Measurements from ENCODE around the gene TNS2. TPM values are rescaled to one million over a fixed set of nuclear protein-coding genes. Genes with fewer than 3 reads are reported as not detected.

The TNS2 gene
- total RNA-seq, 1 donor from 2014 or later = 21.8 TPM

DNA sequence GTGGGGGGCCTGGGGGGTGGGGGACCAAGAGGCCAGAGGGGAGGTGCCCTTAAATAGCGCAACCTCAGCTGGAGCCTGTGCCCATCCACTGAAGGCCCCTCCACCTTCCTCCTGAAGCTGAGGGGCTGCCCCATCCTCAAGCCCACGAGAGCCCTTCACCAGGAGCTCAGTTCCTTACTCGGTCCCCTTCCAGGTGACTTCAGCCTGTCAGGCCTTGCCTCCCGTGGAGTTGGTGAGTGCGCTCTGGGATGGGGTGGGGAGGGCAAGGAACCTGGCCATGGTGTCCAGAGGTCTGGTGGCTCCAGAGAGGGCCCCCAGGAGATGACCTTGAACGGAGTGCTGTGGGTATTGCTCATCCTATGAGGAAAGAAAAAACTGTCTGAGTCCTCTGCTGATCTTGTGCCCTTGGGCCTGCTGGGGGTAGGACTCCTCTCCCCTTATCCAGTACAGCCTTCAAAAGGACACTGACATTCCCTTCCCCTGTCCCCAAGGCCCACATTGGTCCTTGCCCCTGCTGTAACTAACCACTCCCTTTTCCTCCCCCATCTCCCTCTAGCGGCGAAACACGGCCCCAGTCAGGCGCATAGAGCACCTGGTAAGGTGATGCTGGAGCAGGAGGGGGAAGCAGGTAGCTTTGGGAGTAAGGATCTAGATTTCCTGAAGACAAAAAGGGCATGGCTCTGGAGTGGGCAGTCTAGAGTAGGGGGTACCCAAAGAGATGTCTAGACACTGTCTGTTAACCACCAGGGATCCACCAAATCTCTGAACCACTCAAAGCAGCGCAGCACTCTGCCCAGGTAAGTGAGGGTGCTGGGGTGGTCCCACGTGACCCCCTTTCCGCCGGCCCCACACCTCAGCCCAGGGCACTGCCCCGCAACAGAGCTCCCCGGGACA, 3.6 kb downstream of the TNS2 start:
- no peak for DNase-seq (ENCODE audit: extremely low spot score, unreplicated experiment)
- TF ChIP-seq, protein P1, sequence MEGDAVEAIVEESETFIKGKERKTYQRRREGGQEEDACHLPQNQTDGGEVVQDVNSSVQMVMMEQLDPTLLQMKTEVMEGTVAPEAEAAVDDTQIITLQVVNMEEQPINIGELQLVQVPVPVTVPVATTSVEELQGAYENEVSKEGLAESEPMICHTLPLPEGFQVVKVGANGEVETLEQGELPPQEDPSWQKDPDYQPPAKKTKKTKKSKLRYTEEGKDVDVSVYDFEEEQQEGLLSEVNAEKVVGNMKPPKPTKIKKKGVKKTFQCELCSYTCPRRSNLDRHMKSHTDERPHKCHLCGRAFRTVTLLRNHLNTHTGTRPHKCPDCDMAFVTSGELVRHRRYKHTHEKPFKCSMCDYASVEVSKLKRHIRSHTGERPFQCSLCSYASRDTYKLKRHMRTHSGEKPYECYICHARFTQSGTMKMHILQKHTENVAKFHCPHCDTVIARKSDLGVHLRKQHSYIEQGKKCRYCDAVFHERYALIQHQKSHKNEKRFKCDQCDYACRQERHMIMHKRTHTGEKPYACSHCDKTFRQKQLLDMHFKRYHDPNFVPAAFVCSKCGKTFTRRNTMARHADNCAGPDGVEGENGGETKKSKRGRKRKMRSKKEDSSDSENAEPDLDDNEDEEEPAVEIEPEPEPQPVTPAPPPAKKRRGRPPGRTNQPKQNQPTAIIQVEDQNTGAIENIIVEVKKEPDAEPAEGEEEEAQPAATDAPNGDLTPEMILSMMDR (conservative IDR thresholded peaks at IDR 0.05) = peak; percentile 71
- no peaks in the 10 kb centered on the region for H3K9me3 Mint-ChIP-seq
- no peaks in the 10 kb centered on the region for H3K36me3 Mint-ChIP-seq
- no peaks in the 10 kb centered on the region for H3K27me3 Mint-ChIP-seq
- H3K27ac Mint-ChIP-seq = peak overlapping the region; percentile 99
- H3K4me3 Mint-ChIP-seq = peak overlapping the region; percentile 96
- peaks cover 34% of the 10 kb centered on the region for H3K4me1 Mint-ChIP-seq (ENCODE audit: unreplicated experiment)

DNA sequence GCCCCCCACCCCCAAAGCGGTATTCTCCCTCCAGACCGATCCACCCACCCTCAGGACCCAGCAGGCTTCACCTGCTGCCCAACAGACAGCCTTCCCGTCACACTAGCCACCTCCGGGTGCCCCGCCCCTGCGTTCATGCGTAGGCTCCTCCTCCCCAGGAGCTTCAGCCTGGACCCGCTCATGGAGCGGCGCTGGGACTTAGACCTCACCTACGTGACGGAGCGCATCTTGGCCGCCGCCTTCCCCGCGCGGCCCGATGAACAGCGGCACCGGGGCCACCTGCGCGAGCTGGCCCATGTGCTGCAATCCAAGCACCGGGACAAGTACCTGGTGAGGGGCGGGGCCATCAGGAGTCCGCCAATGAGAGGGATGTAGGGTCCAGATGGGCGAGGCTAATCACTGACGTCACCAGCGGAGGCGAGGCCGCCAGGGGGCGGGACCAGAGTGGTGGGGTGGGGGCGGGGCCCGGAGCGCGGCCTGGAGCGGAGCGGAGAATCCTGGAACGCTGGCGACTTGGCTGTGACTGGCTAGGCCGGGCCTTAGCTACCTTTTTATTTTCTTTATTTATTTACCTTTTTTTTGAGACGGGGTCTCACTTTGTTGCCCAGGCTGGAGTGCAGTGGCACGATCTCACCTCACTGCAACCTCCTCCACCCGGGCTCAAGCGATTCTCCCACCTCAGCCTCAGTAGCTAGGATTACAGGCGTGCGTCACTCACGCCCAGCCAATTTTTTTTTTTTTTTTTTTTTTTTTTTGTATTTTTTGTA, 4.4 kb downstream of the TNS2 start:
- H3K9me3 Mint-ChIP-seq = no peaks in the 10 kb centered on the region
- H3K27me3 Mint-ChIP-seq = no peaks in the 10 kb centered on the region
- TF ChIP-seq, protein P1 (conservative IDR thresholded peaks at IDR 0.05) = no peak
- H3K36me3 Mint-ChIP-seq = no peaks in the 10 kb centered on the region
- H3K4me1 Mint-ChIP-seq (ENCODE audit: unreplicated experiment) = peaks cover 26% of the 10 kb centered on the region
- DNase-seq (ENCODE audit: extremely low spot score, unreplicated experiment) = peak; percentile 93
- peak overlapping the region; percentile 96 for H3K4me3 Mint-ChIP-seq
- peak overlapping the region; percentile 99 for H3K27ac Mint-ChIP-seq

- DNase-seq (ENCODE audit: extremely low spot score, unreplicated experiment) = peak; percentile 62
- no peaks in the 10 kb centered on the region for H3K9me3 Mint-ChIP-seq
- peak overlapping the region; percentile 78 for H3K4me3 Mint-ChIP-seq
- H3K4me1 Mint-ChIP-seq (ENCODE audit: unreplicated experiment) = peaks cover 20% of the 10 kb centered on the region
- peak overlapping the region; percentile 56 for H3K27ac Mint-ChIP-seq
- no peaks in the 10 kb centered on the region for H3K36me3 Mint-ChIP-seq
- H3K27me3 Mint-ChIP-seq = no peaks in the 10 kb centered on the region
- TF ChIP-seq, protein P1 (conservative IDR thresholded peaks at IDR 0.05) = no peak
Observed at GRCh38 chr12:53055471-53056266, 5.8 kb downstream of the TNS2 start.

- peak overlapping the region; percentile 38 for H3K4me3 Mint-ChIP-seq
- no peak for DNase-seq (ENCODE audit: extremely low spot score, unreplicated experiment)
- H3K27me3 Mint-ChIP-seq = no peaks in the 10 kb centered on the region
- peak overlapping the region; percentile 48 for H3K27ac Mint-ChIP-seq
- H3K9me3 Mint-ChIP-seq = no peaks in the 10 kb centered on the region
- peaks cover 14% of the 10 kb centered on the region for H3K4me1 Mint-ChIP-seq (ENCODE audit: unreplicated experiment)
- no peaks in the 10 kb centered on the region for H3K36me3 Mint-ChIP-seq
- TF ChIP-seq, protein P1 (conservative IDR thresholded peaks at IDR 0.05) = no peak
Observed at GRCh38 chr12:53056296-53056695, 6.4 kb downstream of the TNS2 start.

GRCh38 chr12:53056901-53057300, 7.0 kb downstream of the TNS2 start:
- TF ChIP-seq, protein P1 (conservative IDR thresholded peaks at IDR 0.05) = no peak
- H3K27me3 Mint-ChIP-seq = no peaks in the 10 kb centered on the region
- H3K4me3 Mint-ChIP-seq = no peak overlapping the region
- H3K27ac Mint-ChIP-seq = no peak overlapping the region
- H3K4me1 Mint-ChIP-seq (ENCODE audit: unreplicated experiment) = peaks cover 19% of the 10 kb centered on the region
- DNase-seq (ENCODE audit: extremely low spot score, unreplicated experiment) = no peak
- no peaks in the 10 kb centered on the region for H3K36me3 Mint-ChIP-seq
- H3K9me3 Mint-ChIP-seq = no peaks in the 10 kb centered on the region
